ENCODE data around the gene DENND6B. TPM values are rescaled to one million over a fixed set of nuclear protein-coding genes. Genes with fewer than 3 reads are reported as not detected.

Gene DENND6B
- total and polyA plus RNA-seq, 2 of the 13 experiments (the other 11 are each of a cell fraction or from before 2014, with no cell fraction given) = 0.95 to 3.8 TPM

DNA sequence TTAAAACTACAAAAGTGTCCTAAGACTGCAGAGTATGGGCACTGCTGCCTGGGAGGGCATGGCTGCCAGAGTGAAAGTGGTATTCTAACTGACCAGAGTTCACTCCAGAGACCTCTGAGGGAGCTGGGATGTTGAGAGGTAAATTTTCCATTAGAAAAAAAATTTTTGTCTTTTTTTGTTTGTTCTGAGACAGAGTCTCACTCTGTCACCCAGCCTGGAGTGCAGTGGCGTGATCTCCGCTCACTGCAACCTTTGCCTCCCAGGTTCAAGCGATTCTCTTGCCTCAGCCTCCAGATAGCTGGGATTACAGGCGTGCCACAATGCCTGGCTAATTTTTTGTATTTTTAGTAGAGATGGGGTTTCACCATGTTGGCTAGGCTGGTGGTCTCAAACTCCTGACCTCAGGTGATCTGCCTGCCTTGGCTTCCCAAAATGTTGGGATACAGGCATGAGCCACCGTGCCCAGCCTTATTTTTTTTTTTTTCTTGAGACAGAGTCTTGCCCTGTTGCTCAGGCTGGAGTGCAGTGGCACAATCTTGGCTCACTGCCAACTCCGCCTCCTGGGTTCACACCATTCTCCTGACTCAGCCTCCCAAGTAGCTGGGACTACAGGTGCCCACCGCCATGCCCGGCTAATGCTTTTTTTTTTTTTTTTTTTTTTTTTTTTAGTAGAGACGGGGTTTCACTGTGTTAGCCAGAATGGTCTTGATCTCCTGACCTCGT is 4.3 kb downstream of the DENND6B start (continued):
- TF ChIP-seq, protein P1, sequence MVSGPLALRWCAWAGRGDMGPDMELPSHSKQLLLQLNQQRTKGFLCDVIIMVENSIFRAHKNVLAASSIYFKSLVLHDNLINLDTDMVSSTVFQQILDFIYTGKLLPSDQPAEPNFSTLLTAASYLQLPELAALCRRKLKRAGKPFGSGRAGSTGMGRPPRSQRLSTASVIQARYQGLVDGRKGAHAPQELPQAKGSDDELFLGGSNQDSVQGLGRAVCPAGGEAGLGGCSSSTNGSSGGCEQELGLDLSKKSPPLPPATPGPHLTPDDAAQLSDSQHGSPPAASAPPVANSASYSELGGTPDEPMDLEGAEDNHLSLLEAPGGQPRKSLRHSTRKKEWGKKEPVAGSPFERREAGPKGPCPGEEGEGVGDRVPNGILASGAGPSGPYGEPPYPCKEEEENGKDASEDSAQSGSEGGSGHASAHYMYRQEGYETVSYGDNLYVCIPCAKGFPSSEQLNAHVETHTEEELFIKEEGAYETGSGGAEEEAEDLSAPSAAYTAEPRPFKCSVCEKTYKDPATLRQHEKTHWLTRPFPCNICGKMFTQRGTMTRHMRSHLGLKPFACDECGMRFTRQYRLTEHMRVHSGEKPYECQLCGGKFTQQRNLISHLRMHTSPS (CRISPR knock-in tag; IDR thresholded peaks at IDR 0.05; ENCODE audit: low read depth) = peak; percentile 70
- TF ChIP-seq, protein P2, sequence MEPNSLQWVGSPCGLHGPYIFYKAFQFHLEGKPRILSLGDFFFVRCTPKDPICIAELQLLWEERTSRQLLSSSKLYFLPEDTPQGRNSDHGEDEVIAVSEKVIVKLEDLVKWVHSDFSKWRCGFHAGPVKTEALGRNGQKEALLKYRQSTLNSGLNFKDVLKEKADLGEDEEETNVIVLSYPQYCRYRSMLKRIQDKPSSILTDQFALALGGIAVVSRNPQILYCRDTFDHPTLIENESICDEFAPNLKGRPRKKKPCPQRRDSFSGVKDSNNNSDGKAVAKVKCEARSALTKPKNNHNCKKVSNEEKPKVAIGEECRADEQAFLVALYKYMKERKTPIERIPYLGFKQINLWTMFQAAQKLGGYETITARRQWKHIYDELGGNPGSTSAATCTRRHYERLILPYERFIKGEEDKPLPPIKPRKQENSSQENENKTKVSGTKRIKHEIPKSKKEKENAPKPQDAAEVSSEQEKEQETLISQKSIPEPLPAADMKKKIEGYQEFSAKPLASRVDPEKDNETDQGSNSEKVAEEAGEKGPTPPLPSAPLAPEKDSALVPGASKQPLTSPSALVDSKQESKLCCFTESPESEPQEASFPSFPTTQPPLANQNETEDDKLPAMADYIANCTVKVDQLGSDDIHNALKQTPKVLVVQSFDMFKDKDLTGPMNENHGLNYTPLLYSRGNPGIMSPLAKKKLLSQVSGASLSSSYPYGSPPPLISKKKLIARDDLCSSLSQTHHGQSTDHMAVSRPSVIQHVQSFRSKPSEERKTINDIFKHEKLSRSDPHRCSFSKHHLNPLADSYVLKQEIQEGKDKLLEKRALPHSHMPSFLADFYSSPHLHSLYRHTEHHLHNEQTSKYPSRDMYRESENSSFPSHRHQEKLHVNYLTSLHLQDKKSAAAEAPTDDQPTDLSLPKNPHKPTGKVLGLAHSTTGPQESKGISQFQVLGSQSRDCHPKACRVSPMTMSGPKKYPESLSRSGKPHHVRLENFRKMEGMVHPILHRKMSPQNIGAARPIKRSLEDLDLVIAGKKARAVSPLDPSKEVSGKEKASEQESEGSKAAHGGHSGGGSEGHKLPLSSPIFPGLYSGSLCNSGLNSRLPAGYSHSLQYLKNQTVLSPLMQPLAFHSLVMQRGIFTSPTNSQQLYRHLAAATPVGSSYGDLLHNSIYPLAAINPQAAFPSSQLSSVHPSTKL (CRISPR knock-in tag; IDR thresholded peaks at IDR 0.05) = peak; percentile 51; the same call in 1 of the 2 replicates
- peak; percentile 32; the same call in 1 of the 2 replicates for TF ChIP-seq SALL1 (CRISPR knock-in tag; IDR thresholded peaks at IDR 0.05)

- no peak overlapping the region for H3K4me3 ChIP-seq (replicated peaks in 1 of 3; ENCODE audit: insufficient read depth in 1 of 3, low read depth in 2 of 3, low read length in 3 of 3)
- POLR2A ChIA-PET = interaction anchor here (0.9 to 1.5 kb wide), 3 partner anchors 9 to 27 kb away, joined by 3 to 6 read pairs (median 4); no protein-coding TSS in a partner anchor
- no peaks in the 10 kb centered on the region for H3K36me3 ChIP-seq (replicated peaks in 1 of 2; ENCODE audit: control insufficient read depth in 1 of 2, insufficient read depth in 2 of 2, low read length in 2 of 2)
- CTCF ChIA-PET (ENCODE audit: low intra/inter-chr PET ratio, low total read pairs) = no interaction called here
- no peak for FAIRE-seq
- H3K79me2 ChIP-seq (ENCODE audit: insufficient read depth, low read length) = no peaks in the 10 kb centered on the region
- peaks cover 0 to 1% of the 10 kb centered on the region in 2 experiments; a peak in 3 of 5 replicates for H3K27me3 ChIP-seq (ENCODE audit: control insufficient read depth in 1 of 2, insufficient read depth in 2 of 2, low read length in 2 of 2)
- ATAC-seq = no peak
- intact Hi-C loops (cut with micrococcal nuclease; ENCODE audit: unreplicated experiment) = no loop called here
- no peak overlapping the region for H3K4me2 ChIP-seq (ENCODE audit: low read depth, low read length)
- peaks cover 74% of the 10 kb centered on the region for H3K4me1 ChIP-seq (ENCODE audit: insufficient read depth, low read length)
- no peaks in the 10 kb centered on the region for H3K9me3 ChIP-seq (ENCODE audit: low read length)
- TF ChIP-seq, protein P3, sequence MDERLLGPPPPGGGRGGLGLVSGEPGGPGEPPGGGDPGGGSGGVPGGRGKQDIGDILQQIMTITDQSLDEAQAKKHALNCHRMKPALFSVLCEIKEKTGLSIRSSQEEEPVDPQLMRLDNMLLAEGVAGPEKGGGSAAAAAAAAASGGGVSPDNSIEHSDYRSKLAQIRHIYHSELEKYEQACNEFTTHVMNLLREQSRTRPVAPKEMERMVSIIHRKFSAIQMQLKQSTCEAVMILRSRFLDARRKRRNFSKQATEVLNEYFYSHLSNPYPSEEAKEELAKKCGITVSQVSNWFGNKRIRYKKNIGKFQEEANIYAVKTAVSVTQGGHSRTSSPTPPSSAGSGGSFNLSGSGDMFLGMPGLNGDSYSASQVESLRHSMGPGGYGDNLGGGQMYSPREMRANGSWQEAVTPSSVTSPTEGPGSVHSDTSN (CRISPR knock-in tag; IDR thresholded peaks at IDR 0.05) = no peak
- TF ChIP-seq ZNF230 (CRISPR knock-in tag; IDR thresholded peaks at IDR 0.05) (no peak), HNRNPL (IDR thresholded peaks at IDR 0.05; ENCODE audit: low read depth, low read length) (peak; percentile 76; the same call in 1 of the 2 replicates)
- no peak overlapping the region for H2AFZ ChIP-seq (ENCODE audit: low read length)
- H4K20me1 ChIP-seq (ENCODE audit: insufficient read depth, low read length) = no peaks in the 10 kb centered on the region
- no peak overlapping the region for H3K27ac ChIP-seq (ENCODE audit: extremely low read length, insufficient read depth, low read length)
- no peak overlapping the region for H3K9ac ChIP-seq (ENCODE audit: insufficient read depth, low read depth, low read length)
- in situ Hi-C loops (cut with HindIII; ENCODE audit: extremely low pct_ligation_motif_present, low pct_unique_long_range_greater_than_20kb) = no loop called here
- BruUV-seq (replicated peaks) = no TSS peak
- no peak for DNase-seq (ENCODE audit: low spot score)
- 85% methylated on average over 4 of the region's 10 CpGs for WGBS (ENCODE audit: low lambda C conversion rate)
Observed at GRCh38 chr22:50320671-50321325, 6.0 kb downstream of the DENND6B start.

Data from HepG2 (cell line).